Glomerular visceral epithelial cell (primary cell): Measurements from ENCODE around the gene ERC2.

Source experiments
- DNase-seq: peaks from one replicate; pipeline ENCODE4 v3.0.0-alpha.2; 2016; ENCODE audit errors: extremely low spot score

ERC2 gene

DNA sequence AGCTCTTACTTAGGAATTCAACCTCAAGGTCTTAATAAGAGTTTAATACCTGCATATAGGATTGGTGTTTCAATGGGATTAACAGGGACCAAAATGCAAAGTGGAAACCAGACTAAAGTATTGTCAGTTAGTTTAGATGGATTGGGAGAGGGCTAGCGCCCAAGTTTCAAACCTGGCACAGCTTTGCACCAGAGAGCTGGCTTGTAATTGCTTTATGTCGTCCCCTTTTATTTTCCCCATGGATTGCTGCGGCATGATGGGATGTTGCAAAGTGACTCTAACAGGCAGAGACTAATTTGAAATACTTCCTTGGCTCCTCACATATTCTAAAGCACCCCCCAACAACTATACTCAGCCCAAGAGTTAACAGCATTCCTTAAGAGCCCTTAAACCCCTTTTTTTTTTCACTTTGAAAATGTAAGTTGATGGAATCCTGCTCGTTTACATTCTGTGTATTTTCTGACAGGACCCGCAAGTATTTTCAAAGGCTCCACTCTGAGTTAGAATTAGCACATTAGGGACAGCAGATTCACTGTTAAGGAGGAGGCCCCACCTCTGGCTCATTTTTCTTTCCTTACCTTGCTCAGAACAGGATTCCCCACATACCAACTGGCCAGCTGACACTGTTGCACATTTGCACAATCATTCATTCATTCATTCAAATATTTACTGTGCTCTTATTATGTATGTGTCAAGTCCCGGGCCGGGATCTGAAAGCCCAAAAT lies 214.2 kb downstream of the ERC2 start:
- DNase-seq: no peak

DNA sequence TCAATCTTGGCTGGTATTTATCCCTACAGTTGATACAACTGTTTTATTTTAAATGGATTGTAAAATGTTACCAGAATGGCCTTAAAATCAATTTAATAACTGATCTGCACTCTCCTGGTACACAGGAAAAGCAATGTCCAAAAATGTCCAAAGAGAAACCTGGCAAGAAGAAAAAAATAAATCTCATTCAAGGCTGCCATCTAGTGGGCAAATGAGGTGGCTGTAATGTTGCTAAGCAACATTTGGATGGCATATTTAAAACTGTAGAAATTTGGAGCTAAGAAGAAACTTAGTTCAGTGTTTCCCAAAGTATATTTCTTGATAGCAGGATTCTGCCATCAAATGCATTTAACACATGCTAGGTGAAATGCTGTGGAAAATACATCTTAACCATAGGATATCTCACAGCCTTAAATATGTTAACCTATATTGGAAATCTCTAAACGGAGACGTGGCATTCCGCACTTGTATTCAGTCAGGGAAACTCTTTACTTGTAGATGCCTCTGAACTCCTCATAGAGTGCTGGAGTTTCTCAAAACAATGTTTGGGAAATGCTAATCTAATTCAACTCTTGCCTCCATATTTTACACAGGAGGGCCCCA lies 216.8 kb downstream of the ERC2 start:
- peak; percentile 47 for DNase-seq

DNA sequence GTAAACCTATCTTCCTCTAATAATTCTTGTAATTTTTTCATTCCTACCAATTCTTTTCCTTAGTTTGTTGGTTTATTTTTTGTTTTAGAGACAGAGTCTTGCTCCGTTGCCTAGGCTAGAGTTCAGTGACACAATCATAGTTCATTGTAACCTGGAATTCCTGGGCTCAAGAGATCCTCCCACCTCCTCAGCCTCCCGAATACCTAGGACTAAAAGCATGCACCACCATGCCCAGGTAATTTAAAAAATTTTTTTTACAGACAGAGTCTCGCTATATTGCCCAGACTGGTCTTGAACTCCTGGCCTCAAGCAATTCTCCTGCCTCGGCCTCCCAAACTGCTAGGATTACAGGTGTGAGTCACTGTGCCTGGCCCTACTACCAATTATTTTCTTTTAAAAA lies 220.2 kb downstream of the ERC2 start:
- DNase-seq: no peak

DNA sequence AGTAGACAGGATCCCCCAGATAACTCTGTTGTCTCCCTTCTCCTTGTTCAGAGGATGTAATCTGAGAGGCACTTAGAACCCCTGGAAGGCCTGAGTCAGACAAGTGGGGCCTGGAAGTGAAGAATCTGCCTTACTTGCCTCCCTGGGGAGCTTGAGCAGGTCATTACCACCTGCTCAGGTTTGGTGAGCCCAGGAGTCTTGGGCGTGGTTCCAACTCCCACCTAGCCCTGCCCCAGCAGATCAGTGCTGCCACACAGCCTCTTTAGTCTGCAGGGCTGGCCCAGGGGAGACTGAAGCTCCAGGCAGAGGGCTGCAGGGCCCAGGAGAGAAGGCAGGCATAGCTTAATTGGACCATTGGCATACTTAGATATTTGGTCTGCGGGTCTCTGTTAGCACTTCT lies 230.0 kb downstream of the ERC2 start:
- DNase-seq: no peak

DNA sequence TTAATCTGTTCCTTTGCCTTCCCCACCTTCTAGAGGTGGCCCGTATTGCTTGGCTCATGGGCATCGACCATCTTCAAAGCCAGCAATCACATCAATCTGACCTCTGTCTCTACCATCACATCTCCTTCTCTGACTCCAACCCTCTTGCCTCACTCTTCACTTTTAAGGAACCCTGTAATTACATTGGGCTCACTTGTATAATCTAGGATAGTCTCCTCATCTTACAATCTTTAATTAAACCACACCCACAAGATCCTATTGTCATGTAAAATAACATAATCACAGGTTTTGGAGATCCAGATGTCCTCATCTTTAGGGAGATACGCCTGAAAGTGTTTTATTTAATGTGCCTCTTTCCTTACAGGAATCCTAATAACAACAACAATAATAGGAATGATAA lies 234.5 kb downstream of the ERC2 start:
- DNase-seq: no peak

DNA sequence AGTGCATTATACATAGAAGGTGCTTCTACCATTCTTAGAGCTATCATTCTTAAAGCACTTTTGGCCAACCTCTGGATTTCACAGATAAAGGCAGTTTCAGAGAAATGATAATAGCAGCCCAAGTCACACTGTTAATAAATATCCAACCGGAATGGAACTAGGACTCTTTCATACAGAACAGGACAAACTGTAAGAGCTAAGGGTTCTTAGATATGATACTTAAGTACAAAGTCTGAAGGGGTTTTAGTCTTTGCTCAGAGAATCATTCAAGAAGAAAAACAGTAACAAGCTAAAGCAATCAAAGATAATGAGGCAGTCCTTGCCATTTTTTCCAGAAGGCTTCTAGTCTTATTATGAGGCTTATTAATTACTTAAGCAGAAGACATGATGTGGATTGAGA lies 239.0 kb downstream of the ERC2 start:
- no peak for DNase-seq

DNA sequence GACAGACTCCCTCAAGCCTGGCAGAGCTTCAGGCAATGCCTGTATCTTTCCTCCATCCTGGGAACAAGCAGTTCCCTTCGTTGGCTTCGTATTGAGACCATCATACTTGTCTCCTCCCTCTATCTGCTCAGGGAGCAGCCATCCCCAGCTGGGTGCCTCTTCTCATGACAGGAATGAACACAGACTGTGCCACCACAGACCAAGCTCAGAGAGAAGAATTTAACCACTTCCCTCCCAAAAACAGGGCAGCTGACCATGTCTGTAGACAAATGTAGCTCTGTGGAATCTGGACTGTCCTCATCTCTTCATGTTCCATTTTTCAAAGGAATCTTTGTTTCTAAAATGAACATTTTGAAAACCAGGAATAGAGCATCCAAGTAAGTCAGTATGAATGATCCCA lies 245.4 kb downstream of the ERC2 start:
- DNase-seq: no peak

DNA sequence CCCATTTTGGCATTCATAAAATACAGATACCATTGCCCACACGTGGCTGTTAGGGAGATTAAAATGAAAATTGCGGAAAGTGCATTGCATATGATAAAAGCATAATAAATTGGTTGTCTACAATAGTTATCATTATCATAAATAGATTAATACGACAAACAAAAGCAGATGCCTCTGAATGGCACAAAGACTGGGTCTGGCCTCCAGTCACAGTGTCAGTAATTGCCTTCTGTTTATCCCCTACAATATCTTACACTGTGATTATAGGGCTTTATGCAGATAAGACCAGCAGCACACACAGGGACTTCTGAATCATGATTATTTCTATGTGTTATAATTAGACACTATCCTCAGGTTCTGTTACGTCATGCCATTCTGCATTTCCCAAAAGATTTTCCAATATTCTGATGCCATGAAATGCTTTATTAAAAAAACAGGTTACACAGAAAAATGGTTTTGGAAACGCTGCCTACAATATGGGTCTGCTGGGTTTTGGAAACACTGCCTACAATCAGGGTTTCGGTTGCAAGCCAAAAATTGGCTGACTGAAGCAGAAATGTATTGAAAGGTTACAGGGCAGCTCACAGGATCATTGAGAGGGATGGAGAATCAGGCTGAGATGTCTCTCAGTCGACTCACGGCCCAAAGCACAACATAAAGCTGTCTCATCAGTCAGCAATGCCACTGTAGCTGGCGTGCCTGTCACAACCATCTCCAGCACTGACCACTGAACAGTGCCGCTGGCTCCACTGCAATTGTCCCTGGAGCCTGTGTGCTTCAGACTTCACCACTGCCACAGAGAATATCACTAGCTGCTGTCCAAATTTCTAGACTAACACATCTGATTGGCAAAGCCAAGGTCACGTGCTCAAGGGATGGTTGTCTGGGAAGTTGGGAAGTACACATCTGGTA lies 248.1 kb downstream of the ERC2 start:
- DNase-seq: no peak

DNA sequence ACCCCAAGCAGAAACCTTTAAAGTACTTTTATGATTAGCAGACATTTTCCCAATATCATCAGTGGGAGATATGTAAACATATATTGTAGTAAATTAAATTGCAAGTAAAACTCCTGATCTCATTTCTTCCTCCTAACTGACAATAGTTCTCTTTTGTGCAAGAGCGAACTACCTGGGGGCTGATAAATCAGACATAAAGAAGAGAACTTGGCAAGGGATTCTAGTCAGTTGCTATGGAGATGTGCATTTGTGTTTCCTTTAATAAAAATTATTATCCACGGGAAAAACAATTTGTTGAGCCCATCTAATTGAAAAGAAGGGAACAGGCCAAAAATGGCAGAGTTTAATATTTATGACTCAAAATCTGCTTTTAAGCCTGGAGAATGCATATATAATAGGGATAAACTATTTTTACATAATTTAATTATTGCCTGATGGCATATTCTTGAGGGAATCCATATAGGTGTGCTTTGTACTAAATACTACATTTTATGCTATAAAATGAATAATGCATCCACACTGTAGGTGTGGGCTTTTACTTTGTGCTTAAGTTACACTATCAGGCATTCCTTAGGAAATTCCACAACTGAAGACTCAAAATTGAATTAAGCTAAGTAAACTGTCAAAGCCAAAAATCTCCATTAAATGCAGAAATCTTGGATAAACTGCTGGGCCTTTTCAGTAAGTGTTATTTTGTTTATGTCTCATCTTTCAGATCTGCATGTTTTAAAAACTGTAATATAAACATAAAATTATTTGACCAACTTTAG lies 258.1 kb downstream of the ERC2 start:
- no peak for DNase-seq

DNA sequence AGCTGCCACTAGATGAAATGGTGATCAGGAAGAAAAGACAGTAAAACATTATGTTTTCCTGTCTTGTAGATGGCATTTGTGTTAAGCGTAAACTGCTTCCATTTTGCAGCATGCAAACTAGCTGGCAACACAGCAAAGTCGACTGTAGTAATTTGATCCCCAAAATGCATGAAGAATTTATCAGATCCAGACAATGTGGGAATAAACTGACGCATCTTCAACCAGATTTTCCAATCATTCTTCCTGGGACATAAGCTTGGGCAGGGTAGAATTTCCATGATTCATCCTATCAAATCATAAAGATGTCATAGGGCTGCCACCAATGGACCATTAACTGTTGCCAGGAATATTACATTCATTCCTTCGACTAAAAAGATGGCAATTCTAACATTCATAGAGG lies 260.3 kb downstream of the ERC2 start:
- no peak for DNase-seq

DNA sequence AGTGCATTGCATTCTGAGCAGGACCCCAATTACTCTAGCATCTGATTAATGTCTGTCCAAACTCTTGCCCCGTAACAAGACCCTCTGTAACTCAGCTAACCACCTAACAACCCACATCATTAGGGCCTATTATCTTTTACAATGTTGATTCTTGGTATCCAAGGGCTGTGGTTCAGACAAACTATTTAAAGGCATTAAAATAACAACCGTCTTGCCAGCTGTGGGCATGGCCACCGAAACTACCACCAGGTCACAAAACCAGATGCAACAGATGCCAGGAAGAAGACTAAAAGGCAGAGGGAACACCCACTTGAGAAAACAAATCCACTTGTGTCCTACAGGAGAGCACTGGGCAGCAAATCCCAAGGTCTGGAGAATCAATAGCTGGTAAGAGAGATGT lies 262.9 kb downstream of the ERC2 start:
- DNase-seq: no peak

DNA sequence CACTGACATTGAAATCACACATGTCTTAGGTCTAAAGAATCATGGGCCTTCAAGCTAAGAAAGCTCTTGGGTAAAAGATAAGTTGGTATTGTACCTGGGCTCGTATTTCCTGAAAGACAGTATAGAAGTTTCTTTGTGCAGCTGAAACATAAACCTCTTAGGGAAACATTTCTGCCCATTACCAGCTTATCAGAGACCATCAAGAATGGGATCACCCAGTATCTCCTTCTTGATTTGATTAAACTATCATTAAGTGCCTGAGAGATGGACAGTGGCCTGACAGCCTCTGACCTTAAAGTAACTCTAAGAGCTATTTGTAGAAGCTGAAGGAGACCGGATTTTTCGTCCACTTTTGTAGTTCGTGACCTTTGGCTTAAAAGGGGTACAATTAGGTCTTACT lies 265.3 kb downstream of the ERC2 start:
- no peak for DNase-seq

DNA sequence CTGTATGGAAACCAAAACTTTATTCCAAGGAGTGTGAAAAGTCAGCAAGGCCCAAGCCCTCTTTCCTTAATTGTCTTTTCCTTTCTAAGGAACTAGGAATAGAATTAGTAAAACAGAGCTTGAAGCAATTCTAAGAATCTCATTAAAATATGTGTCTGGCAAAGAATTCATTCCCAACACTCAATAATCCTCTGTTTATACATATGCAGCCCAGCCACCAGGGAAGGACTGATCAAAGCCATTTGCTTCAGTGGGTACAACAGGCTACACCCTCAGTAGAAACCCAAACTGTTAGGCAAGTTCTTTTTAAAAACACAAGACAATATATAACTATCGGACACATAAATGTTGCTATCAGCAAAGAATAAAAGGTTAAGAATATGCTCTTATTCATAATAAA lies 266.9 kb downstream of the ERC2 start:
- DNase-seq: no peak

DNA sequence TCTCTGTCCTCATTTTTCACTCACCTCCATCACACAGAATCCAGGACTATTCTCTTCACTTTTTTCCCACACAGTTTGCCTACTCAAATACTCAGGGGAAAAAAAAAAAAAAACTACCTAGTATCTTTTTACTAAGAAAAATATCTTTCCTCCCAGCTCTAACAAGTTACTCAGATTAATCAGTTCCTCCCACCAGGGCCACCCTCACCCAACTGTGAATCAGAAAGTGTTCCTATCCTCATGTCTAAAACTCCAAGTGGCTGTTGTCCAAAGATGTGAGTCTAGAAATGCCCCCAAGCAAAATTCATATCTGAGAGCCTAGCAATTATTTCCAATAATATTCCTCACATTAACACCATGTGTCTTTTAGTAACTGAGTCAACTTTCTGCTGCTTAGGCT lies 268.0 kb downstream of the ERC2 start:
- no peak for DNase-seq

DNA sequence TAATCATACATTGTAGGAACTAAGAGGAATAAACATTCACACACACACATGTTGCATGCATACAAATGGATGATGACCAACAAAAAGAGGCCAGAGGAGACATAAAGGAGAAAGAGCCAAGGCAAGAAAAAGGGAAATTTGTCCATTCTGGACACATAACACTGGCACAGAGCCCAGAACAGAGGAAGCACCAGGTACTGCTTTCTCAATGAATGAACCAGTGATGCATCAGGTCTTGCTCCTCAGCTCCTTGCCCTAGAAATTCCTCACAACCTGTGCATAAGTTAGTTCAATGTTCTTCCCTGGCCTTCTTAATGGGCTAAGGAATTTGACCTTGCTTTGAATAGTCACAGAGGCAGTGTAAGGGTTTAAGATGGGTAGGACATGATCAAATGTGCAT lies 270.3 kb downstream of the ERC2 start:
- DNase-seq: no peak

DNA sequence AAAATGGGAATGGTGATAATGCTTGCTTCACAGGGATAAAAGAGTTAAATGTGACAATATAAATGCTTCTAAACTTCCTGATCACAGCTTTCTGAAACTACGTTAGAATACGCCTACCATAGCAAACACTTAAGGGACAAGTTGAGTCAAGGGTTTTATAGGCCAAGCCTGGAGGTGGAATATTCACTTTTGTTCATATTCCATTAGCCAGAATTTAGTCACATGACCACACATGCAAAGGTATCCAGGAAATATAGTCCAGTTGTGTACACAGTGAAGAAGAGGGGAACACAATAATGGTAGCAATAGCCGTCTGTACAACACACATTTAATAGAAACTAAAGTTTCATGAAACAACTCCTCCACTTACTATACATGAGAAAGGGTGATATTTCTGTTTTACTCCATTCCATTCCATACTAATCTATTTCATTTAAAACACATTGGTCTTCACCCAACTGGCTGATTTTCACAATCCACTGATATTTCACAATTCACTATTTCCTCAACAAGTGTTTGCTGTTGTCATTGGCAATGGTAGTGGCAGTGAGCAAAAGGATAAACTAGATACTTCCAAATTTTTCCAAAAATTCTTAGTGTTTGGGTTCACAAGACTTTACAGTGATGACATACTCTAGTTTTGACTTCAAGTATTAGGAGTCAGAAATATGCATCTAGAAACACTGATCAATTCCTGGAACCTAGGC lies 270.9 kb downstream of the ERC2 start:
- DNase-seq: no peak

DNA sequence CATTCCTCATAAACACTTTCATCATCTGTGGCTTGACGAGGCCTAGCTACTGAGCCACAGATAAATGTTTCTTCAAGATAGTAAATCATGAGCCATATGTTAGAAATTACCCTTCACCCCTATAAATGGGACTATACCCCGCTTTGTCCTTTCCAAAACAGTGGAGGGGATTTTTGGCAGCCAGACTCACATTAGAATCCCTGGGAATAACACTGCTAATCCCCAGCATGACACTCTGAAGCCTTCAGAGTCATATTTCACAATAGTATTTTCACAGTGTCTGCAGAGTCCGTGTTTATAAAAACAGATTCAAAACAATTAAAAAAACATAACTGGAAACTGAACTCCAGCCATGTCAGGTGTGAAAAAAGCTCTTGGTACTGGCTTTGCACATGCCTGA lies 271.6 kb downstream of the ERC2 start:
- no peak for DNase-seq

DNA sequence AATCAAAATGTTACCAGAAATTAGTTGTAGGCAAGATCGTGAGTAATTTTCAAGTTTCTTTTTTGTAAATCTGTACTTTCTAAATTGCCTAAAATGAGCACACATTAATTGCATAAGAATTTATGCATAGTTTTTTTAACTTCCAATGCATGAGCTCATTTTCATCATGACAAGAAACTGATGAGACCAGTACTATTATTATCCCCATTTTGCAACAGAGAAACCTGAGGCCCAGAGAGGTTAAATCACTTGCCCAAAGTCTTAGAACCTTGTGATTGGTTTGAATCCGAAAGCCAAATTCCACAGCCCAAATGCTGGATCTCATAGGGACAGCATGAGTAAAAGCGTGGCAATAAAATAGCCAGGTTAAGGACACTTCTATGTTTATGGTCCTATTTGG lies 274.7 kb downstream of the ERC2 start:
- no peak for DNase-seq

DNA sequence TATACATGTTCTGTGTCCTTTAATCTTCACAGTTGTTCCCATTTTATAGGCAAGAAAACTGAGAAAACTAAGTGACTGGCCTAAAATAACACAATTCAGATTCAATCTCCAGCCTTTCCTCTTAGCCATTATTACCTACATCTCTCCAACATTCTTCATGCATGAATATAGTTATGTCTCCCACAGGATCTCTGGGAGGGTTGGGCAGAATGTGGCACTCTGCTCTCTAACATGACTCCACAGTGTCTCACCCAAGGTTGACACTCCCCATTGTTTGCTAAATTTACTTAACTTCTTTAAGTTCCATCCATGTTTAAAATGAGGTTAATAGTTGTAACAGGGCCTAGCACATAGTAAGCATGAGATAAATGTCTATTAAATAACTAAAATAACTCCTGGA lies 276.3 kb downstream of the ERC2 start:
- no peak for DNase-seq

DNA sequence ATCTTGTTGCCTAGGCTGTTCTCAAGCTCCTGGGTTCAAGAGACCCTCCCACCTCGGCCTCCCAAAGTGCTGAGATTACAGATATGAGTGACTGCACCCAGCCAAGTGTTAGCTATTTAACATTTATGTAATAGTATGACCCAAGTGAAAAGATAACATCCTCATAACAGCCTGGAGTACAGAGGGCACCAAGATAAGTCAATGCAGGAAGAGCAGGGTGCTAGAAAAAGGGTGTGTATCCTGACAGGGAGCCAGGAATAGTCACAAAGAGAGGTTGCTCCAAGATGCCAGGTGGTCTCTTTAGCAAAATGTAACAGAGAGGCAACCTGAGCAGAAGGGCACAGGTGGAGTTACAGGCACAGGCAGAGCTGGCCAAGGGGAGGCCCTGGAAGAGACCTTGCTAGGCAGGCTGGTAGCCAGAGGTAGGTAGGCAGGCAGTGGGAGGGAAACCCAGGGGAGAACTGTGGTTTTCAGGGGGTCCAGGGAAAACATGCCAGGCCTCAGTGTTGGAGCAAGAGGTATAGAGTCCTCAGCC lies 277.4 kb downstream of the ERC2 start:
- no peak for DNase-seq

DNA sequence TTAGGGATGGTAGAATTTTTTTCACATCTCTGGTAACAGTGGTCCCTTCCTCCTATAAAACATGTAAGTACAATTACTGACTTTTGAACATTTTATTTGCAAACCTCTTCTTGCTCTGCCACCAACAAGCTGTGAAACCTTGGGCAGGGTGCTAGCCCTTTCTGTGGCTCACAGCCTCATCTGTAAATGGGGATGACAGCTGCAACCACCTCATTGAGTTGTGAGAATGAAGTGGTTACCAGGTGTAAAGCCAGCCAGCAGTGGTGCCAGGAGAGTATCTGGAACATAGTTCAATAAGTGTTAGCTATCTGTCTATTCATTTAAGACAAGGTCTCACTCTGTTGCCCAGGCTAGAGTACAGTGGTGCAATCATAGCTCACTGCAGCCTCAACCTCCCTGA lies 278.1 kb downstream of the ERC2 start:
- no peak for DNase-seq
